ENCODE measurements around the gene NXPH4.

NXPH4 gene

DNA sequence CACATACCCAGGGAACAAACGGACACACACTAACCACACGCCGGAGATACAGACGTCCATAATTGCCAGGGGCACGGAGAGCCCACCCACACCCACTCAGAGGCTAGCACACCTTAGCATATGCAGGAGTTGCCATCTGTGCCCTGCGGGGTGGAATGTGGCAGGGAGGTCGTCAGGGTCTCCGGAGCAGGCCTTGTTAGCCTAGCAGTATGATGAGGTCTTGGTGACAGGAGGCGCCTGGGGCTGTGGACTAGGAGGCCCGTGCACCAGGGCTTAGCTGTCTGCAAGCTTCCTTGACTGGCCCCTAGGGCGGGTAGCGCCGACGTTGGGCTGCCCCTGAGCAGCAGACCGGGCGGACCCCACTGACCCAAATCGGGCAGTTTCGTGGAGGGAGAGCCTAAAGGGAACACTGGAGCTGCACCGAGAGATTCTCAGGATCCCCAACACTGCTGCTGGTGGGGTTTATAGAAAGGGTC lies 24.4 kb downstream of the NXPH4 start:
- DNase-seq (ENCODE audit: insufficient read length, low spot score) (no peak), FAIRE-seq (no peak)

DNA sequence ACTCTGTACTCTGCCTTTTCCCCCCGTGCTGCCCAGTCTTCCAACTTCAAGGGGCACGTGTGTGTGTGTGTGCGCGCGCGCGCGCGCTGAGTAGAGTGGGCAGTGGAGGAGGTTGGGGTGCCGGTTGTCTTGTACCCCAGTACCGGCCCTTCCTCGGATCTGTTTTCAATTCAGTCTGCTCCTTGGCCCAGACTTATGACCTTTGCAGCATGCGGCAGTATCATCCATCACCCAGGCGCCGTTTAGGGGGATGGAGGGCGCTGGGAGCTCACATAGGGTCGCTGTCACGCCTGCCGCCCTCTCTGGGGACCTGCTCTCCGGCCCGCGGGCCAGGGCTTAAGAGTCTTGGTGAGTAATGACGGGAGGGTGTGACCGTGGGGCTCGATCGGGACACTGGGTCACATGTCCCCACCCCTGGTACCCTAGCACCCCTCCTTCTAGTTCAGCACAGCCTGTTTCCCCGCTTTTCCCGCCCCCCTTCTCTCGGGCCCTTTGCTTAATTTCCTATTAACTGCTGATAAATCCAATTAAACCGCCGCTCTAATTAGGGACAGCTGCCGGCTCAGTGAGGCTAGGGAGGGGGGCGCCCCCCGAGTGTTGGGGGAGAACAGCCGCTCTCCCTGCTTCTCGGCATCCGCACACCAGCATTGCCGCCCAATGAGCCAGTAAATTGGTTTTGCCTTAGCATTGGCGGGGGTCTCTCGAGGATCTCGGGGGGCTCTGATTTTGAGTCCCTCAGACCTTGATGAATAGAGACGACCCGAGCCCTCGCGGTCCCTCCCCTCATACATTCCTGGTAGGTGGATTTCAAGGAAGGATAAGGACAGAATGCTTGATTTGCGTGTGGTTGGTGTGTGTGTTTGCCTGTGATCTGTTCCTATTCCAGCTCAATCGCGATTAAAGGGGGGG lies 25.1 kb downstream of the NXPH4 start:
- DNase-seq (ENCODE audit: insufficient read length, low spot score): no peak
- FAIRE-seq: no peak

DNA sequence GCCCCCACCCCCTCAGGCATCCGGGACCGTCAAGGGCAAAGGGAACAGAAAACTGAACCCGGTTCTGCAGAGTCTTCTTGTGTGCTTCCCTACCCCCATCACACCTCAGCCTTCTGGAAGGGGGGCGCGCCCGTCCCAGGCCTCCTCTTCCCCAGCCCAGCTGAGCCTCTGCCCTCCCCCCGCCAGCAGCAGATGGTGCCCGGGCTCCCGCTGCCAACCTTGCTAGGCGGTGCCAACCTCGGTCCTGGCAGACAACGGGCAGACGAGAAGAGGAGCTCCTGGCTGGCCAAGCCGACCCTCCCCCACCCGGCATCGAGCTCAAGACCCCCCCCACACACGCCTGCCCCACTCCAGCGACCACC lies 25.7 kb downstream of the NXPH4 start:
- no peak for FAIRE-seq
- DNase-seq (ENCODE audit: insufficient read length, low spot score): no peak

DNA sequence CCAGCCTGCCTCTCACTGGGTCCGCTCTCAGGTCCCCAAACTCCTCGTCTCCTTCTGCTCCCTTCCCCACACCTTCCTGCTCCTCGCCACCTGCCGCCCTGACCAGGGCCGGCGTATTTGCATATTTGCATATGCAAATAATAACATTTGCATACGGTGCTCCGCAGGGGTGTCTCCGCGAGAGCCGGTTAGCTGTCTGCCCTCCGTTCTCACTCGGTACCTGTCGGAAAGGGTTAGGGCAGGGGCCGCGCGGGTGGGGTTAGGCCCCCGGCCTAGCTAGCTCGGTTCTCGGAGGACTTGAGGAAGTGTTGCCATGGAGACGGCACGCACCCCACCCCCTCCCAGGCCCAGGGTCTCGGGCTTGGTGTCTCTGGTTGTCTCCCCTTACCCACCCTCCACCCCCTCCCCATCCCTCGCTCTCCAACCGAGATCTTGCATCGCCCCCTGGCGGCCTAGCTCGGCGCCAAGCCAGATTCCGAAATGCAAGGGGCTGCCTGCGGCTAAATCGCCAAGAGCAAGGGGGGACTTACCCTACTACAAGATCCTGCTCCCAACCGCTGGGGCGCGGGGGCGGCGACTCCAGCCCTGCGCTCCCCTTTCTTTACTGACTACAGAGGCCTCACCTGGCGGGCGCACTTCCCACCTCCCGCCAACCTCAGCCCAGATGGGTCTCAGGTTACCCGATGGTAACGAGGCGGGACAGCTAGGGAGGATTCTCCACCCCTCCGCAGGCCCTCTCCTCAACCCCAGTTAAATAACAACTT lies 26.3 kb downstream of the NXPH4 start:
- FAIRE-seq: no peak
- DNase-seq (ENCODE audit: insufficient read length, low spot score): peak; percentile 66

DNA sequence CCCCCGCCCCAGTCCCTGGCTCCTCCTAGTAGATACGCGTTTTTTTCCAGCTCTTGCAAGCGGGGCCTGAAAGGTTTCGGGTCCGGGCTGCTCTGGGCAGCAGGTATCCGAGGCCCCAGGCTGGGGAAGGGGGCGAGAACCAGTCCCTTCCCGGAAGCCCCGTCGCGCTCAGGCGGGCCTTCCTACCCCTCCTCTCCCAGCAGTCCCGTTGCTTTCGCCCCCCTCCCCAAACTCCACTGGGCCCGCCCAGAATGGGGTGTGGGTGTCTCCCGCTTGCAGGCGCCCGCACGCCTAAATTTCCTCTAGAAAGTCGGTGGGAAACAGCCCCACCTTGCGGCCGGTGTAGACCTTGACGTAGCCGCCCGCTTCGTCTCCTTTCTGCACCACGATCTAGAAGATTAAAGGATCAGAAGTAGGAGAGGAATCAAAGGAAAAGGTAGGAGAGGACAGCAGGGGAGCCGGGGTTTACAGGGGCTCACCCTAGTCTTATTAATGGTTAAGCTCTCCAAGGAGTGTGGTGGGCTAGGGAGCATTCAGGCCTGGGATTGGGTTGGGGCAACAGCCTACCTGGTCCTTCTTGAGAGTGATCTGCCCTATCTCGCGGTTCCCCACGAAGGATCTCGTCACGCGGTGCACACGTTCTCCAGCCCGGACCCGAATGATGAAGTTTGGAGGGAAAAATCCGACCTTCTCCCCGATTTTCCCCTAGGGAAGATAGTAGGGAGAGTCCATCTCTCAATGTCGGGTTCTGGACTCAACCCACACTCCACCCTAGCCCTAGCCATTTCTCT lies 27.1 kb downstream of the NXPH4 start:
- DNase-seq (ENCODE audit: insufficient read length, low spot score) (peak; percentile 82), FAIRE-seq (no peak)

DNA sequence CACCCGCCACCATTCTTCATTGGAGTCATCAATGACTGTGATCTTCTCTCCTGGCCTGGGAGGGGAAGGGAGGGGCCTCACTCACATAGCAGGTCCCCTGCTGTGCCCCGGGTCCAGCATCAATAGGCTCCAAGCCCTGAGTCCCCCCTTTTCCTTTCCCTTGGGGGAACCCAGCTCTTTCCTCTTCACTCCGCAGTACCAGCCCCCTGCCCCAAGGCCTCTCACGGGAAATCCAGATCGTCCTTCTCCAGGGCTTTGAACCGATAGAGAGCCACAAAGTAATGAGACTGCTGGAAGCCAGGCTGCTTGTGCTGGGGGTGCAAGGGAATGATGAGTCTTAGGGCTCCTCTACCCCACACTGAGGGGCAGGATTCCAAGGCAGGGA lies 27.7 kb downstream of the NXPH4 start:
- DNase-seq (ENCODE audit: insufficient read length, low spot score) (no peak), FAIRE-seq (no peak)

DNA sequence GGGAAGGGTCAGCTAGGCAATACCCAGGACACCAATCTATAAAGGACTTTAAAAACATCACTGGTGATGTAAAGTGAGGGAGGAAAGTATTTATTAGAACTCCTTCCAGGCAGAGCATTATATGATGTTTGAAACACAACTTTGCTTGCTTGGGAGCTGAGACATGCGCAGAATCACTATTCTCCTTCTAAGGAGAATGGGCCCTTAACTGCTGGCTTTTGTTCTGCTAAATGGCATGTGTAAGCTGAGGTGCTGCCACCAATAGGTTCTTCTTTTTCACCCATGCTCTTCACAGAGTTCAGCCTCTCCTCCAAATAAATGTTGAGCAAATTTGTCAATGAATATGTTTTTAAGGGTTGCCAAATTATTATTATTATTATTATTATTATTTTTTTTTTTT lies 30.4 kb downstream of the NXPH4 start:
- no peak for FAIRE-seq
- DNase-seq (ENCODE audit: insufficient read length, low spot score): no peak

DNA sequence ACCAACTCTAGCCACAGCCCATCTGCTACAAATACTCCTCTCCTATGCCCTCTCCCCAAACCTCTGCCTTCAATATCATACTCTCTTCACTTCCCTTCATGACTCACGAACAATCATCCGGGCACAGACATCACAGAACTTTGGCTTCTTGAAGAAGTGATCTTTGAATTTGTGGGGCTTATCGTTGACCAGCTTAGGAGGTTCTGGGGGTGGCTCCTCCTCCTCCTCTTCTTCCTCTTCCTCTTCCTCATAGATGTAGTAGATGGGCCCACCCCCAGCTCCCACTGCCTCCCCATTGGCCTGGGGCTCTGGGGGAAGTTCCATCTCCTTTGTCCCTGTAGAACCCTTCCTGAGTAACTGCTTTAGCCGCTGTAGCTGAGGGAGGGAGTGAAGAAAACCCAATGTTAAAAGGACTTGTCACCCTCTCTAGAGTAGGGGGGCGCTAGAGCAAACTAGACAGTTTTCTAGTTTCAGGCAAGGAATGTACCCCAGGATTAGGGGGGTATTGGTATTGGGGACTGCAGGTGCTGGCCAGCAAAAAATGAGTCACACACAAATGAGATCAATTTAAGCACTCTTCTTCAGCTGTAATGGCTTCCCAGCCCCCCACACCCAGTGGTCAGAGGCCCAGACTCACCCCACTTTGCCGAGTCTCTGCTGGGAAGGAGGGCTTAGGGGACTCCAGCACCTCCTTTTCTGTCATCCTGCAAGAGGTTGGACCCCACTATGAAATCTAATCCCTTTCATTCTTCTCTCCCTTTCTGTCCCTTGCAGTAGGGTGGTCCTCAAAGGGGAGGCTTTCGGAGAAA lies 32.5 kb downstream of the NXPH4 start:
- DNase-seq (ENCODE audit: insufficient read length, low spot score) (no peak), FAIRE-seq (no peak)

DNA sequence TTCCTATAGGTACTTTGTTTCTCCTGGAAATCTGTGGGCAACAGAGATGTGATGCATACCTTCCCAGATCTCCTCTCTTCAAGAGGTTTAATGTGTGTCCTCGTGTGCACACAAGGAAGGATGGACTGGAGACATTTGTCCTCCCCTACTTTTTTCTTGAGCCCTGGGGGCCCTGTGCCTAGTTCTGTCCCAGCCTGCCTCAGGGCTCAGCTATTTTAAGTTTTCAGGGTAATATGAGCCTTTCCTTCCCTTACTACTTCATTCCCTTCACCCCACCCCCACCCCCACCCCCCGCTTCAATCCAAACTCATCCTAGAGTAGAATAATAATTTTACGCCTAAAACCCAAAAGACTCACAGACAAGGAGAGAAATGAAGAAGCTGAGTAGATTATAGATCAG lies 33.9 kb downstream of the NXPH4 start:
- DNase-seq (ENCODE audit: insufficient read length, low spot score) (no peak), FAIRE-seq (no peak)

DNA sequence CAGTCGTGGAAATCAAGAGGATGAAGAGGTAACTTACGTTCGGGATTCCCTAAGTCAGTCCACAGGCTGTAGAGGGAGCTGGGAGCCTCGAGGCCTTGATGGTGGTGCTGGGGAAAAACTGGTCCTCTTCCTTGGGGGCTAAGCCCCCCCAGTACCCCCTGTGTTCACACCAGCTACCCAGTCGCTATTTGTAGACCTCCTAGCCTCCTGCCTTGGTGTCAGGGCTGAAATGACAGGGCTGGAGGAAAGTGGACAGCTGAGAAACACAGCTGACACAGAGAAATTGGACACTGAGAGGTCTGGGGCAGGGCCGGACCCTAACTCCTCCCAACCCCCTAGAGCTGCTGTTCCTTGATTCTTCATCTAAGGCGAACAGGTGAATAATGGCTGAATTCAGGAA lies 34.4 kb downstream of the NXPH4 start, which contains the start of gene STAC3:
Gene STAC3 (minus strand): TSS at position 232 of the 400 bp plus-strand sequence. CDS start 1,551 bp downstream, outside the sequence.
- DNase-seq (ENCODE audit: insufficient read length, low spot score) (no peak), FAIRE-seq (no peak)

DNA sequence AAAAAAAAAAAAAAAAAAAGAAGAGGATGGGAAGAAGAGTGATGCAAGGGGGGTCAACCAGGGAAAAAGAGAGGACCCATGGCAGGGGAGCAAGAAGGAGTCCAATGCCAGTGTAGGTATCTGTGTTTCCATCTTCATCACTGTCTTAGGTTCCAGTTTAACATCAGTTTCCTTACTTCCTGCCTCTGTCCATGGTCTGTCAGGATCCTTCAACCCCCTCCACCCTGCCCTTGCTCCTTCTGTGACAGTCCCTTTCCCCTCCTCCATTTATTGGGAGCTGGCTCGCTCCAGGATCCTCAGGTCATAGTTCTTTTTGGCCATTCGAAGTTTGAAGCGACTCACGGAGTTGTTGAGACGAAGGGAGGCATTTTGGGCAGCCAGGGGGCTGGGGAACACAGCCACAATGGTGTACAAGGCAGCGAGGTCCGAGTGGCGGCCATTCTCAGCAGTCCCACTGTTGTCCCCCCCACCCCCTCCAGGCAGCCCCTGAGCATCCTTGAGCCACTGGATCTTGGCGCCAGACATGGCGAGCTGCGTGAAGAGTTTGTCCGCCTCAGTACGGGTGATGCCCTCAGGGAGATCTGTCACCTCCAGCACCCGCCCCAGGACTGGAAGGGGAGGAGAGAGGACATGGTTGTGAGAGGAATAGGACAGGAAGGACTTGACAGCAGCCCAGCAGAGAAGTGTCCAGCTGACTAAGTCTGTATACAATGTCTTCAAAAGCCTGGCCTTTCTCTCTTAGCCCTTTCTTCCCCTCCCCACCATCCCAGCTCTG lies 38.1 kb downstream of the NXPH4 start:
- FAIRE-seq (no peak), DNase-seq (ENCODE audit: insufficient read length, low spot score) (no peak)

DNA sequence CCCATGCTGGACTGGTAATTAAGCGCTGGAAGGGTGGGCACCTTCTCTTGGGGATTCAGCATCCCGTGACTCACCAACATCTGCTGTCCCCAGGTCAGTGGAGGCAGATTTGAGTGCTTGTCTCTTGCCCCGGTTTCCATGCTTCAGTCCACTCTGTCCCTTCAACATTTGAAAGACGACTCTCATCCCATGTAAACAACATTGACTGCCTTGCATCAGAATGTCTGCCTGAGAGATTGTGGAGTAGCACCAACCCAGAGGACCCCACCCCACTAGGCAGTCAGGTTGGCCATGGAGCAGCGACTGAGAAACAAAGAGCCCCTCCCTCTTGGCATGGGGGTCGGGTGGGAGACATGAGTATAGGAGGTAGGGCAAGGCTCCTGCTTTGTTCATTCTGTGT lies 39.3 kb downstream of the NXPH4 start:
- FAIRE-seq (no peak), DNase-seq (ENCODE audit: insufficient read length, low spot score) (no peak)

DNA sequence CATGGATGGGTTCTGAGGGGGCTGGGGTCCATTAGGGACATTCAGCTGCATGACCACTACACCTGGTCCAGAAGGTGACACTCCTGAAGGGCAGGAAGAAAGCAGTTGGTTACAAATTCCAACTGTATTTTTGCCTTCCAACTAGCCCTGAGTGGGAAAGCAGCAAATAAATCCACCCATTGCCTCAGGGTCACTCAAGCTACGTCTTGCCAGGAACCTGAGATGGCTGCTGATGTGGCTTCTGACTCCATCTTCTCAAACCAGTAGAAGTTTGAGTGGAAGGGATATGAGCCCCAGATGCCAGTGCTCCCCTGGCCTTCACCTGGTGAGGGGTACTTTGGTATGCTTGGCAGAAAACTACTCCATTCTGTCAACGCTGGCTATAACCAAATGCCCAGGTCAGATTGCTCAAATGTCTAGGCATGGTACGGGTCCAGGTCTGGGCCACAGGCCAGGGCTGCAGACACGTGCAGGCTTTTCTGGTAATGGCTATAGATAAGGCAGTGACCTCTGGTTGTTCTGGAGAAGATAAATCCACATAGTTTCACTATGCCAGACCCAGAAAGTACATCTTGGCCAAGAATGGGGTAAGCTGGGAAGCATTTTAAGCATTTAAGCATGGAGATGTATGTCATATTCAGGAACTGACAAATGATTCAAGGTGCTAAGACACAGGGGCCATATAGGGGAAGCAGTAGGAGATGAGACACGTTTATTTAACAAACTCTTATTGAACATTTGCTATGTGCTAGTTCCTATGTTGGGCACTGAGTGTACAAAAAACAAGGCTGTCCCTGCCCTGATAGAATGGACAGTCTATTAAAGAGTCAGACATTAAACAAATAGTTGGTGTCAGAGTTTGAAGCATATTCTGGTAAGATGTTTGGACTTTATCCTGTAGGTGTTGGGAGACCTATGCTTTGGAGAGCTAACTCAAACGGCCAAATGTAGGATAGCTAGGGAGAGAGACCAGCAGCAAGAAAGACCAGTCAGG lies 42.7 kb downstream of the NXPH4 start:
- FAIRE-seq (no peak), DNase-seq (ENCODE audit: insufficient read length, low spot score) (no peak)

DNA sequence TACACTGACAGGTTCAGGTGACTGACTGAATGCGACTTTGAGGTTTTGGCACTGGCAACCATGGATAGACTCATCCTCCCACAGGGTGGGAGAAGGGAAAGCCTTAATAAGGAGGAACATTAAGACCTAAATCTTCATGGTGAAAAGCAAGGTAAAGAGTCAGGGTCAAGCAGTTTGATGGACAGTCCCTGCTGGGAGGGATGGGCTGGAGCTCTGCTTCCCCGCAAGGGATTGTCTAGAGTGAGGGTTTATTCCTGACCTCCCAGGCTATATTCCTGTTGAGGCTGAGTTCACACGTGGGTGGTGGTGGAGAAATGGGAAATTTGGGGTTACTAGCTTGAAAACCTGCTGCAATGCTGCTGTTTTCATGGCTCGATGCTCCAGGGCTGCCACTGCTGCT lies 43.8 kb downstream of the NXPH4 start:
- no peak for DNase-seq (ENCODE audit: insufficient read length, low spot score)
- no peak for FAIRE-seq

DNA sequence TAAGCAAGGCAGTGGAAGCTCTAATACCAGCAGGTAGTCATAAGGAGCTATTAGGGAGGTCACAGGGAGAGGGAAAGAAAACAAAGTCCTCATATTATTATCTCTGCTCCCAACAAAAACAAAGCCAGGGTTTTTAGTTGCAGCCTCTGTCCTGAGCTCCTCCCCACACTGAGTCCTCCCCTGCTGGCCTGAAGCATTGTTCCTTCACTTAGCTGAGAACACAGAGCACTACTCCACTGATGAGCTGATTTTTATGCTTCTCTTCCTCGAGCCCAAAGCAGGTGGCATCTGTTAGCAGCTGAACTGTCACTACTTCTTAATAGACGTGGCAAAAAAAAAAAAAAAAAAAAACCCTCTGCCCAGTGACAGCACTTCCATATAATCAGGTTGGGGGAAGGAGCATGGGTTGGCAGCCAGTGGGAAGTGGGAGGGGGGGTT lies 44.9 kb downstream of the NXPH4 start:
- no peak for DNase-seq (ENCODE audit: insufficient read length, low spot score)
- FAIRE-seq: no peak

DNA sequence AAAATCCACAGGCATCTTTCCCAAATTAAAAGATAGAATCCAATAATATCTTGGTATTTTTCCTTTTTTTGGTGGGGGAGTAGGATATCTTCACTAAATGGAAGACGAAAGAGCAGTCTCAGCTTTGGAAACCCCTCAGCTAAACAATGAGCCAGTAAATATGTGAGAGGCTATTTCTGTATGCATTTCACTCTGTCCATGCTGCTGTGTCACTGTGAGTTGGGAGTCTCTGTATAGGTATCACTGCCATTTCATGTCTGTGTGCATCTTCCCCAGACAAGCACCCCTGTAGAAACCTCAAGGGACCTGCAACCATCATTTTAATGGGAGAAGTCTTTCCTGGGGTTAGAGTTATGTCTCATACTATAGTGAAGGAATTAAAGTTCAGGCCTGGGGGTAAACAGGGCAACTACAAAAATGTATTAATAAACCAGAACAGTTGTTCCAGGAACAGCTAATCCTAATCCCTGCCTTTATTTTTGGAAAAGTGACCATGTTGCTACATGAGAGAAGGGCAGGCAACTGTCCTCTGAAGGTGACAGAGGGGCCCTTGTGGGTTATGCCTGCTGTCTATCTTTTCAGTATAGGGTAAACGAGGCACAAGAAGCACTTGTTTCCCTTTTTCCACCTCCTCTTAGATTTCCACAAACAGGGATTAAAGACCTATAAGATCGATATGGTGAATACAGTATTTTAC lies 45.7 kb downstream of the NXPH4 start:
- DNase-seq (ENCODE audit: insufficient read length, low spot score): no peak
- FAIRE-seq: no peak

DNA sequence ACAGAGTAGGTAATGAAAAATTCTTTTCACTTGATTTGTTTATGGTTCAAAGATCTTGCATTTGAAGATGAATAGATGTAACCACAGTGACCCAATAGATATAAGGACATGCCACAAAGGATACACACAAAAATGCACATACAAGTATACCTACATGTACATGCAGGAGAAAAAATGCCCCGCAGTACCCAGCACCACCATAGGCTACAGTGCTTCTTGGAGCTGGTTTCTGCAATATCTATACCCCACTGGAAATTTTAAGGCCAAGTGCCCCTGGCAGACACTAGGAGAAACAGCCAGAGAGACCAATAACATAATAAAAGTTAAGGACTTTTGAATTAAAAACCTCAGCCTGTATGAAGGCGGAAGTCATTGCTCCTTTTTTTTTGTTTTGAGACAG lies 46.5 kb downstream of the NXPH4 start:
- DNase-seq (ENCODE audit: insufficient read length, low spot score) (no peak), FAIRE-seq (no peak)

DNA sequence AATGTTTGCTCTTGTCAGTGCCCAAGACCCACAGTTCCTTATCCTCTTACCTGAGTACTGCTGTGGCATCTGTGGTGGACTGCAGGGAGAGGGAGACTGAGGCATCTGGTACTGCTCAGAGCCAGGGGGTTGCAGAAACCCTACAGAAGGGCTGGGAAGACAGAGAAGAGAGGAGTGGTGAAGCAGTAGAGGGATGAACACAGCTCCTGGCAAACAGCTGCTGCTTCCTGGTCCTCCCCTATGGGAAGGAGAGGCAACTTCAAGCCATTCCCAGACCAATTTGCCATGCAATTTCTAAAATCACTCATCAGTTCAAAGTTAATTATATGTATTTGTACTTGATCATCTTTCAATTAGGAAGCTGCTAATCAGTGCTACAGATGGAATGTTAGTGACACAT lies 50.1 kb downstream of the NXPH4 start:
- DNase-seq (ENCODE audit: insufficient read length, low spot score) (no peak), FAIRE-seq (no peak)

Data from HTR-8/SVneo (cell line).